SH-SY5Y (cell line): Measurements from ENCODE around the gene ZFP36L1.

ENCODE experiments used
- GATA2 ChIP-seq: IDR thresholded peaks from 2 replicates; pipeline ENCODE4 v1.6.1; 2011; ENCODE audit warnings: mild to moderate bottlenecking, low read depth, low read length
- GATA3 ChIP-seq: IDR thresholded peaks from 2 replicates; pipeline ENCODE4 v1.6.1; 2011; ENCODE audit warnings: low read depth, mild to moderate bottlenecking, low read length, moderate library complexity

DNA sequence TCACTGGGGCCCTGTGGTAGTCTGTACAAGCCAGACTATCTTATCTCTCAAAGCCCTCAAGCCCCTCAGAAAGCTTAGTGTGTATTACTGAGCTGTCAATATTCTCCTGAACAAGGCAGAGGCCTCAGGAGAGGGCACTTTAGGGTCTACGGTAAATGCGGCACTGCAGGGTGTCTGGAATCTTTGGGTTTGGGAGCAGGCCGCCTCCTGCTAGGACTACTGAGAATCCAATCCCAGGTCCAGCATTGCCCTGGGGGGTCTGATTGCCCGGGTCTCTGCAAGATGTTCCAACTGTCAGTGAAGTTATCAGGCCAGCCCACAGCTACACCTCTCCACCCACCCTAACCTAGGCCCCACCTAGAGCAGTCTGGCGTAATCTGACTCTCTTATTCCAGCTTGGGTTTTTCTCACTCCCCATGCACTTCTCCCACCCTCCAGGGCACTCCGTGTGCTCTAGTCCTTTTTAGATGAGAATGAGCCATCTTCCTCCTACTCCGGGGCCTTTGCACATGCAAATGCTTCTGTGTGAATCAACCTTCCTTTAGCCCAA, 4.3 kb upstream of the ZFP36L1 start:
- TF ChIP-seq GATA2, result no peak
- no peak for TF ChIP-seq GATA3
